ENCODE results near the gene TPRN.

TPRN gene

DNA sequence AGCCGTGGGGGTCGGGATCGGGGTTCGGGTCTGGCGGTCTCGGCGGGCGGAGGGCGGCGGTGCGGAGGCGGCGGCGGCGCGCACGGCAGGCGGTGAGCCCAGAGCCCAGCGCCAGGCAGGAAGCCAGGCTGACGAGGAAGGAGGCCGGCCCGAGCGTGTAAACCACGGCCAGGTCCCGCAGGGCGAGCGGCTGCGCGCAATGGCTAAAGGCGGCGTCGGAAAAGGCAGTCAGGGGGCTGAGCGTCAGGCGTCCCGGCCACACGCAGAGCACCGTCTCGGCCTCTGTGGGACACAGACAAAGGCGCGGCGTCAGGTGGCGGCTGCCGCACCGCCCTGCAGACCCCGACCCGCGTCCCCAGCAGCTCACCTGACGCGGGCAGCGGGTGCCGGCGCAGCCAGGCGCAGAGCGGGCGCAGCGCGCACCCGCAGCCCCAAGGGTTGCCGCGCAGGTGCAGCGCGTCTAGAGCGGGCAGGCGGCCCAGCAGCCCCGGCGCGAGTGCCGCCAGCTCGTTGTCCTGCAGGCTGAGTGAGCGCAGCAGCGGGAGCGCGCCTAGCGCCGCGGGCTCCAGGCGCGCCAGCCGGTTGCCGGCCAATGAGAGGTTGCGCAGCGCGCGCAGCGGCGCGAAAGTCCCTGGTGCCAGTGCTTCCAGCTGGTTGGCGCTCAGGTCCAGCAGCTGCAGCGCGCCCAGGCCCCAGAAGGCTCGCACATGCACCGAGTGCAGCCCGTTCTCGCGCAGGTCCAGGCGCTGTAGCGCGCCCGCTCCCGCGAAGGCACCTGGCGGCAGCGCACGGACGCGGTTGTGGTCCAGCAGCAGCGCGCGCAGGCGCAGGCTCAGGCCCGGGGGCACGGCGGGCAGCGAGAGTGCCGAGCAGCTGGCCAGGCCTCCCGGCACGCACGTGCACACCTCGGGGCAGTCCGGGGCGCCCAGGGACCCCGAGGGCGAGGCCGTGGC is 31.4 kb downstream of the TPRN start:
- Histone ChIP-seq H3K14ac (ENCODE audit: low read length in 2 of 2) (no peak overlapping the region), H2BK15ac (ENCODE audit: low read depth, poor library complexity, severe bottlenecking) (no peak overlapping the region), H3K4me3 (ENCODE audit: insufficient read depth in 1 of 2, low read depth in 1 of 2, low read length in 2 of 2) (peak overlapping the region in 1 of 2 experiments; percentile 38), H2BK12ac (ENCODE audit: low read length in 2 of 2) (no peak overlapping the region), H3K9me3 (ENCODE audit: control insufficient read depth, low read length) (no peaks in the 10 kb centered on the region), H3K4me2 (ENCODE audit: low read length, poor library complexity, severe bottlenecking) (peak overlapping the region; percentile 73), H3K36me3 (ENCODE audit: control insufficient read depth in 1 of 2, insufficient read depth in 2 of 2, low read depth in 1 of 2, low read length in 2 of 2) (no peaks in the 10 kb centered on the region), H3K18ac (ENCODE audit: low read depth in 1 of 2, low read length in 2 of 2) (no peak overlapping the region), H3K27ac (ENCODE audit: low read length, poor library complexity, severe bottlenecking) (no peak overlapping the region), H3K27me3 (ENCODE audit: control insufficient read depth in 1 of 2, insufficient read depth in 1 of 2, low read length in 2 of 2) (peaks cover 83 to 88% of the 10 kb centered on the region in 2 experiments), H2BK120ac (ENCODE audit: low read depth, low read length) (no peak overlapping the region), H3K23ac (ENCODE audit: low read length in 2 of 2) (peak overlapping the region in 1 of 2 experiments; percentile 85), H2AFZ (ENCODE audit: low read depth, low read length) (no peak overlapping the region), H3K9ac (ENCODE audit: low read length) (no peak overlapping the region), H4K91ac (ENCODE audit: low read length) (no peak overlapping the region), H2AK5ac (ENCODE audit: low read length, severe bottlenecking) (no peak overlapping the region), H3K4me1 (ENCODE audit: control insufficient read depth, insufficient read depth, low read depth, low read length) (peaks cover 21% of the 10 kb centered on the region), H3K4ac (ENCODE audit: low read depth in 1 of 2, low read length in 2 of 2) (no peak overlapping the region), H4K8ac (ENCODE audit: low read length) (no peak overlapping the region), H3K79me1 (replicated peaks; ENCODE audit: low read length, poor library complexity, severe bottlenecking) (no peaks in the 10 kb centered on the region), H2BK5ac (ENCODE audit: low read depth, low read length, poor library complexity, severe bottlenecking) (no peak overlapping the region)
- WGBS, result 2% methylated on average over 83 of the region's 124 CpGs
- peak; percentile 29 for DNase-seq

DNA sequence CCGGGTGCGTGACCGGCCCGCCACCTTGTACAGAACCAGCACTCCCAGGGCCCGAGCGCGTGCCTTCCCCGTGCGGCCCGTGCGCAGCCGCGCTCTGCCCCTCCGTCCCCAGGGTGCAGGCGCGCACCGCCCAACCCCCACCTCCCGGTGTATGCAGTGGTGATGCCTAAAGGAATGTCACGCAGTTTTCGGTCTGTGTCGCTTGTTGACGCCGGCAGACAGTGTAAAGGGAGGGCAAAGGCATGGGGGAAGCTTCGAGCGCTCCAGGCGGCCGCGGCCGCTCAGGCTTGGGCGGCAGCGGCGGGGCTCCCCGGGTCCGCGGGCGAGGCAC is 32.0 kb downstream of the TPRN start:
- Histone ChIP-seq H3K4me2 (ENCODE audit: low read length, poor library complexity, severe bottlenecking) (peak overlapping the region; percentile 73), H3K4ac (ENCODE audit: low read depth in 1 of 2, low read length in 2 of 2) (no peak overlapping the region), H3K9ac (ENCODE audit: low read length) (no peak overlapping the region), H2BK120ac (ENCODE audit: low read depth, low read length) (no peak overlapping the region), H3K14ac (ENCODE audit: low read length in 2 of 2) (no peak overlapping the region), H3K79me1 (replicated peaks; ENCODE audit: low read length, poor library complexity, severe bottlenecking) (no peaks in the 10 kb centered on the region), H2BK15ac (ENCODE audit: low read depth, poor library complexity, severe bottlenecking) (no peak overlapping the region), H3K9me3 (ENCODE audit: control insufficient read depth, low read length) (no peaks in the 10 kb centered on the region), H2AFZ (ENCODE audit: low read depth, low read length) (no peak overlapping the region), H3K4me1 (ENCODE audit: control insufficient read depth, insufficient read depth, low read depth, low read length) (peaks cover 21% of the 10 kb centered on the region), H2AK5ac (ENCODE audit: low read length, severe bottlenecking) (no peak overlapping the region), H4K91ac (ENCODE audit: low read length) (no peak overlapping the region), H3K36me3 (ENCODE audit: control insufficient read depth in 1 of 2, insufficient read depth in 2 of 2, low read depth in 1 of 2, low read length in 2 of 2) (no peaks in the 10 kb centered on the region), H3K18ac (ENCODE audit: low read depth in 1 of 2, low read length in 2 of 2) (no peak overlapping the region), H3K4me3 (ENCODE audit: insufficient read depth in 1 of 2, low read depth in 1 of 2, low read length in 2 of 2) (peak overlapping the region in 1 of 2 experiments; percentile 31), H2BK12ac (ENCODE audit: low read length in 2 of 2) (no peak overlapping the region), H3K23ac (ENCODE audit: low read length in 2 of 2) (no peak overlapping the region), H2BK5ac (ENCODE audit: low read depth, low read length, poor library complexity, severe bottlenecking) (no peak overlapping the region), H3K27me3 (ENCODE audit: control insufficient read depth in 1 of 2, insufficient read depth in 1 of 2, low read length in 2 of 2) (peaks cover 84 to 88% of the 10 kb centered on the region in 2 experiments), H4K8ac (ENCODE audit: low read length) (no peak overlapping the region), H3K27ac (ENCODE audit: low read length, poor library complexity, severe bottlenecking) (no peak overlapping the region)
- 6% methylated on average over 33 of the region's 36 CpGs for WGBS
- DNase-seq, result no peak

DNA sequence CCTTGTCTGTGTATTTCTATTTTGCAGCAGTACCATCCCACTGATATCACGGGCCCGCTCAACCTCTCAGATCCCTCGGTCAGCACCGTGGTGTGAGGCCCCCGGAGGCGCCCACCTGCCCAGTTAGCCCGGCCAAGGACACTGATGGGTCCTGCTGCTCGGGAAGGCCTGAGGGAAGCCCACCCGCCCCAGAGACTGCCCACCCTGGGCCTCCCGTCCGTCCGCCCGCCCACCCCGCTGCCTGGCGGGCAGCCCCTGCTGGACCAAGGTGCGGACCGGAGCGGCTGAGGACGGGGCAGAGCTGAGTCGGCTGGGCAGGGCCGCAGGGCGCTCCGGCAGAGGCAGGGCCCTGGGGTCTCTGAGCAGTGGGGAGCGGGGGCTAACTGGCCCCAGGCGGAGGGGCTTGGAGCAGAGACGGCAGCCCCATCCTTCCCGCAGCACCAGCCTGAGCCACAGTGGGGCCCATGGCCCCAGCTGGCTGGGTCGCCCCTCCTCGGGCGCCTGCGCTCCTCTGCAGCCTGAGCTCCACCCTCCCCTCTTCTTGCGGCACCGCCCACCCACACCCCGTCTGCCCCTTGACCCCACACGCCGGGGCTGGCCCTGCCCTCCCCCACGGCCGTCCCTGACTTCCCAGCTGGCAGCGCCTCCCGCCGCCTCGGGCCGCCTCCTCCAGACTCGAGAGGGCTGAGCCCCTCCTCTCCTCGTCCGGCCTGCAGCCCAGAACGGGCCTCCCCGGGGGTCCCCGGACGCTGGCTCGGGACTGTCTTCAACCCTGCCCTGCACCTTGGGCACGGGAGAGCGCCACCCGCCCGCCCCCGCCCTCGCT is 32.6 kb downstream of the TPRN start:
- H4K91ac ChIP-seq (ENCODE audit: low read length), result no peak overlapping the region
- H3K4me3 ChIP-seq (ENCODE audit: insufficient read depth in 1 of 2, low read depth in 1 of 2, low read length in 2 of 2), result no peak overlapping the region
- H2BK5ac ChIP-seq (ENCODE audit: low read depth, low read length, poor library complexity, severe bottlenecking), result no peak overlapping the region
- H4K8ac ChIP-seq (ENCODE audit: low read length), result no peak overlapping the region
- 16% methylated on average over 53 of the region's 57 CpGs for WGBS
- H3K4me2 ChIP-seq (ENCODE audit: low read length, poor library complexity, severe bottlenecking), result no peak overlapping the region
- H3K9me3 ChIP-seq (ENCODE audit: control insufficient read depth, low read length), result no peaks in the 10 kb centered on the region
- no peak for DNase-seq
- no peaks in the 10 kb centered on the region for H3K79me1 ChIP-seq (replicated peaks; ENCODE audit: low read length, poor library complexity, severe bottlenecking)
- H3K27me3 ChIP-seq (ENCODE audit: control insufficient read depth in 1 of 2, insufficient read depth in 1 of 2, low read length in 2 of 2), result peaks cover 87% of the 10 kb centered on the region in 2 experiments
- H3K14ac ChIP-seq (ENCODE audit: low read length in 2 of 2), result no peak overlapping the region
- no peak overlapping the region for H2BK15ac ChIP-seq (ENCODE audit: low read depth, poor library complexity, severe bottlenecking)
- peaks cover 26% of the 10 kb centered on the region for H3K4me1 ChIP-seq (ENCODE audit: control insufficient read depth, insufficient read depth, low read depth, low read length)
- no peak overlapping the region for H3K18ac ChIP-seq (ENCODE audit: low read depth in 1 of 2, low read length in 2 of 2)
- no peaks in the 10 kb centered on the region for H3K36me3 ChIP-seq (ENCODE audit: control insufficient read depth in 1 of 2, insufficient read depth in 2 of 2, low read depth in 1 of 2, low read length in 2 of 2)
- H2AFZ ChIP-seq (ENCODE audit: low read depth, low read length), result no peak overlapping the region
- no peak overlapping the region for H3K4ac ChIP-seq (ENCODE audit: low read depth in 1 of 2, low read length in 2 of 2)
- H3K9ac ChIP-seq (ENCODE audit: low read length), result no peak overlapping the region
- H2BK120ac ChIP-seq (ENCODE audit: low read depth, low read length), result no peak overlapping the region
- H2AK5ac ChIP-seq (ENCODE audit: low read length, severe bottlenecking), result no peak overlapping the region
- H3K23ac ChIP-seq (ENCODE audit: low read length in 2 of 2), result no peak overlapping the region
- no peak overlapping the region for H2BK12ac ChIP-seq (ENCODE audit: low read length in 2 of 2)
- H3K27ac ChIP-seq (ENCODE audit: low read length, poor library complexity, severe bottlenecking), result no peak overlapping the region

DNA sequence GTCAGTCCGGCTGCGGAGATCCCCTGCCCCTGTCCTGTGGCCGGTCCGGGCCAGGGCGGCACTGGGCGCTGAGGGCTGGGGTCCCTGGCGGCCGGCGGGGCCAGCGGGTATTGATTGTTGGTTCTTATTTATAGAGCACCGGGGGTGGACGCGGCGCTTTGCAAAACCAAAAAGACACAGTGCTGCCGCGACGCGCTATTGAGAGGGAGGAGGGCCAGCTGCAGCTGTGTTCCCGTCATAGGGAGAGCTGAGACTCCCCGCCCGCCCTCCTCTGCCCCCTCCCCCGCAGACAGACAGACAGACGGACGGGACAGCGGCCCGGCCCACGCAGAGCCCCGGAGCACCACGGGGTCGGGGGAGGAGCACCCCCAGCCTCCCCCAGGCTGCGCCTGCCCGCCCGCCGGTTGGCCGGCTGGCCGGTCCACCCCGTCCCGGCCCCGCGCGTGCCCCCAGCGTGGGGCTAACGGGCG is 33.2 kb downstream of the TPRN start:
- Histone ChIP-seq H2BK15ac (ENCODE audit: low read depth, poor library complexity, severe bottlenecking) (no peak overlapping the region), H3K27me3 (ENCODE audit: control insufficient read depth in 1 of 2, insufficient read depth in 1 of 2, low read length in 2 of 2) (peaks cover 87% of the 10 kb centered on the region in 2 experiments), H3K4me2 (ENCODE audit: low read length, poor library complexity, severe bottlenecking) (no peak overlapping the region), H3K18ac (ENCODE audit: low read depth in 1 of 2, low read length in 2 of 2) (no peak overlapping the region), H2AFZ (ENCODE audit: low read depth, low read length) (no peak overlapping the region), H2BK5ac (ENCODE audit: low read depth, low read length, poor library complexity, severe bottlenecking) (no peak overlapping the region), H3K14ac (ENCODE audit: low read length in 2 of 2) (no peak overlapping the region), H2BK12ac (ENCODE audit: low read length in 2 of 2) (no peak overlapping the region), H3K9ac (ENCODE audit: low read length) (no peak overlapping the region), H4K8ac (ENCODE audit: low read length) (no peak overlapping the region), H3K23ac (ENCODE audit: low read length in 2 of 2) (no peak overlapping the region), H3K4me3 (ENCODE audit: insufficient read depth in 1 of 2, low read depth in 1 of 2, low read length in 2 of 2) (no peak overlapping the region), H3K4ac (ENCODE audit: low read depth in 1 of 2, low read length in 2 of 2) (no peak overlapping the region), H4K91ac (ENCODE audit: low read length) (no peak overlapping the region), H3K79me1 (replicated peaks; ENCODE audit: low read length, poor library complexity, severe bottlenecking) (no peaks in the 10 kb centered on the region), H3K4me1 (ENCODE audit: control insufficient read depth, insufficient read depth, low read depth, low read length) (peaks cover 32% of the 10 kb centered on the region), H2BK120ac (ENCODE audit: low read depth, low read length) (no peak overlapping the region), H3K9me3 (ENCODE audit: control insufficient read depth, low read length) (no peaks in the 10 kb centered on the region), H2AK5ac (ENCODE audit: low read length, severe bottlenecking) (no peak overlapping the region), H3K27ac (ENCODE audit: low read length, poor library complexity, severe bottlenecking) (no peak overlapping the region), H3K36me3 (ENCODE audit: control insufficient read depth in 1 of 2, insufficient read depth in 2 of 2, low read depth in 1 of 2, low read length in 2 of 2) (no peaks in the 10 kb centered on the region)
- 48% methylated on average over 40 of the region's 44 CpGs for WGBS
- DNase-seq, result no peak
